Epithelial cell of alveolus of lung (primary cell): ENCODE measurements around the gene PEX11B. TPM values are rescaled to one million over a fixed set of nuclear protein-coding genes. Genes with fewer than 3 reads are reported as not detected.

ENCODE experiments used
- total RNA-seq: library from RNA; depleted of rRNA; stranded (reverse); fragments of >200 nt; gene quantifications from 2 replicates; pipeline ENCODE4 v1.2.1, GENCODE V29; 2015

PEX11B gene, protein sequence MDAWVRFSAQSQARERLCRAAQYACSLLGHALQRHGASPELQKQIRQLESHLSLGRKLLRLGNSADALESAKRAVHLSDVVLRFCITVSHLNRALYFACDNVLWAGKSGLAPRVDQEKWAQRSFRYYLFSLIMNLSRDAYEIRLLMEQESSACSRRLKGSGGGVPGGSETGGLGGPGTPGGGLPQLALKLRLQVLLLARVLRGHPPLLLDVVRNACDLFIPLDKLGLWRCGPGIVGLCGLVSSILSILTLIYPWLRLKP
- 24.7 and 31.3 TPM in 2 replicates for total RNA-seq

GRCh38 chr1:145918144-145918991, at the start of gene PEX11B:
Gene PEX11B, minus strand, starts transcription at chr1:145918717. Its CDS starts 29 bp downstream, at chr1:145918688.

DNA sequence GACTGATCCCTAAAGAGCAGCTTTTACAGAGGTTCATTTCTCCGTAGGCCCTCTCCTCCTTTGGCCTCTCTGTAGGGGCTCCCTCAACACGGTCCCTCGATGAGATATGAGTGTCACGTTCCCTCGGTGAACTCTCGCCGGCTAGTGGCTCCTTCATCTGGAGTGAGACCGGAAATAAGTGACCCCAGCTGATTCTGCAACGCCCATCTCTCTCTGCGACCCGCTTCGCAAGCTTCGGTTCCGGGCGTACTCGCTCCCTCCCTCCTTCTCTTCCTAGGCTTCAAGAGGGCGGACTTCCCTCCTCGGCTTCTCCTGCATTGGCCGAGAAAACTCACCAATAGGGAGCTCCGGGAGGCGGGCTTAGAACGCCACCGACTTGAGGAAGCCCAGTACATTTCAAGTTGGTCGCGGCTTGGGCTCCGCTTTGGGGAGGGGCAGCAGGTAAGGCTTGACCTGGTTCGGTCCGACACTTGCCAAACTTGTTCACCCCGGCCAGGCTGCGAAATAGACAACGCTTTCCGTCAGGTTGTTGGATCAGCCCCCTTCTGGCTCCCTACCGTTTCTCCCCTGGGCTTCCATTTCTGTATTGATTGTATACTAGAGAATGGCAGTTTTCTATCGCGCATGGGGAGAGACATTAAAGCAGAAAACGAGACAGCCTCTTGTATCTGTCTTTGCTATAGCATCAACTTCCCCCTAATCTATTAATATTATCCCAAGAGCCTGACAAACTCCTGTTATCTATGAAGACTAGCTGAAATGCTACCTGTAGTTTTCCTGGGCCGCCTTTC, 46.0 kb upstream of the PEX11B start, which contains the start of the genes ANKRD34A and POLR3GL:
TSS of gene ANKRD34A (minus strand) at position 248 of the 791 bp plus-strand sequence. CDS start 2,816 bp downstream, outside the sequence.
TSS of gene POLR3GL (plus strand) at position 363 of the 791 bp plus-strand sequence. CDS start 10,176 bp downstream, outside the sequence.

GRCh38 chr1:145957443-145958319, 39.2 kb upstream of the PEX11B start, which contains the start of gene LIX1L:
Gene LIX1L, minus strand, starts transcription at chr1:145958017. Its CDS starts 90 bp downstream, at chr1:145957927.

DNA sequence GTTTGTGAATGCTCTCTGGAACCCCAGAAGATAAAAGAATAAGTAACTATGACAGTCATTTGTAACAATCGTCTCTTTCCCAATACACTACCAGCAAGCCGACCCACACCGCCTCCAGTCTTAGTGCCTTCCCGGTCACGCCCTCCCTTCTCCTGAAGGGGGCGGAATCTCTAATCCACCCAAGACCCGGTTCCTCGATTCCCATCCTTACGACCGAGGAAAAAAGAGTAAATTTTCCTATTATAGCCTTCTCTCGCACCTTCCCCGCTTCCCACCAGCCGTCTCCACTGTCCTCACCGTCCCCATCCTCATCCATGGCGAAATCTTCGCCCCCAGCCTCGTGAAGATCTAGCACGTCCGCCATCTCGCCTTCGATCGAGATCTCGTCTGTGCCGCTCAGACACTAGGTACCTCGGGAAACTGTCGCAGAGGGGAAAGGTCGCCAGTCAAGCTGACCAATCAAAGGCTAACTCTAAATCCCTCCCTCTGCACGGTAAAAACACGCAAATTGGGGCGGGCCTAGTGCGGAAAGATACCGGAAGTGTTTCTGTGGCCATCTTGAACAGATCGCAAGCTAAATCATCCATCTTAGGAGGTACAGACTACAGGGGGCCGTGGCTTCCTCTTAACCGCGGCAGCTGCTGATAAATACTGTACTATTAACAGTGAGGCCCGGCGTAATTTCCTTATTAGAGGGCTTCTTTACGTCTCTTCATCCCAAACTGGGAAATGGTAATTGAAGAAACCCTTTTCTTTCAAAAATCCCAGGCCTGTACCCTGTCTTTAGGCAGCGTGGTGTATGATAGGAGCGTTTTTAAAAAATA, 8.8 kb upstream of the PEX11B start, which contains the start of gene RBM8A:
TSS of gene RBM8A (minus strand) at position 422 of the 824 bp plus-strand sequence. CDS start at position 364, 58 bp downstream.

DNA sequence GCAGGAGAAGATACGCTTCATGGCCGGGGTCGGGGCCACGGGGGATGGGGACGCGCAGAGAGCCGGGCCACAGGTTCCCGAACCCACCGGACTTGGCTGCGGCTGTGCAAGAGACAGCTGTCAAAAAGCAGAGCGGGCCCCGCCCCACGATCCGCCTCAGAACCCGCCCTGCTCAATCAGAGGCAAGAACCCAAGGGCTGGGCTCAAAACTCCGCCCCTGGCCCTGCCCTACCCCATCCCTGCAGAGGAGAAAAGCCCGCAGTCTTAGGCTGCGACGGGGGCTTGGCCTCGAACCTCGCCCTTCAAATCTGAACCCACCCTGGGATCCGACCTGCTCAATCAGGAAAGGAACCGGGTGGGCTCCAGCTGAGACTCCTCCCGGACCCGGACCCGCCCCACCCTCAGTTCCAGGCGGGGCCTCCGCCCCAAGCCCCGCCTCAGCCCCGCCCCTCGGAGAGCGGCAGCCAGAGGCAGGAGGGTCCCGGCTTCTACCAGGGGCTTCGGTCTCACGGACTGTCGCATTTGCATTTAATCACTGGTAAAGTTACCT, 32.7 kb downstream of the PEX11B start, which contains the start of gene ANKRD35:
TSS of gene ANKRD35 (minus strand) at position 129 of the 550 bp plus-strand sequence. CDS start at position 21, 108 bp downstream.

Other genes starting within 250 kb of the PEX11B start
- gene PDZK1, start 211.3 kb downstream of the PEX11B start, total RNA-seq: 0.39 and 0.72 TPM in 2 replicates
- gene CD160, start 199.2 kb downstream of the PEX11B start, total RNA-seq: not detected in 2 replicates
- 5.6 and 6.9 TPM in 2 replicates for gene RNF115, start 94.6 kb downstream of the PEX11B start, total RNA-seq
- gene POLR3C, start 94.5 kb downstream of the PEX11B start, total RNA-seq: 25.6 and 30.5 TPM in 2 replicates
- 0.32 and 5.2 TPM in 2 replicates for gene NUDT17, start 73.1 kb downstream of the PEX11B start, total RNA-seq
- gene PIAS3, start 59.6 kb downstream of the PEX11B start, total RNA-seq: 22.4 and 23.1 TPM in 2 replicates
- 1.8 and 8.8 TPM in 2 replicates for gene ANKRD35, start 32.9 kb downstream of the PEX11B start, total RNA-seq
- gene ITGA10, start 8.7 kb downstream of the PEX11B start, total RNA-seq: 7.1 and 10.0 TPM in 2 replicates
- gene RBM8A, start 8.8 kb upstream of the PEX11B start, total RNA-seq: 116 and 131 TPM in 2 replicates
- 26.5 and 27.9 TPM in 2 replicates for gene LIX1L, start 39.3 kb upstream of the PEX11B start, total RNA-seq
- 0.24 and 1.0 TPM in 2 replicates for gene ANKRD34A, start 45.9 kb upstream of the PEX11B start, total RNA-seq
- gene POLR3GL, start 46.0 kb upstream of the PEX11B start, total RNA-seq: 15.3 and 15.8 TPM in 2 replicates
- 61.0 and 776 TPM in 2 replicates for gene TXNIP, start 77.9 kb upstream of the PEX11B start, total RNA-seq
- not detected in 2 replicates for gene HJV, start 103.0 kb upstream of the PEX11B start, total RNA-seq
- 0.96 and 1.0 TPM in 2 replicates for gene NBPF10, start 226.1 kb upstream of the PEX11B start, total RNA-seq